ENCODE data around the gene PEX16. TPM values are rescaled to one million over a fixed set of nuclear protein-coding genes. Genes with fewer than 3 reads are reported as not detected.

PEX16 gene
- total RNA-seq, 1 experiment from 2014 or later: 17.0 TPM

- DNase-seq (ENCODE audit: extremely low read depth, low read depth): no peak
Measured at GRCh38 chr11:45881708-45882368, 35.8 kb downstream of the PEX16 start.

- DNase-seq (ENCODE audit: extremely low read depth, low read depth): no peak
Measured at GRCh38 chr11:45880772-45881570, 36.7 kb downstream of the PEX16 start.

GRCh38 chr11:45879803-45880686, 37.6 kb downstream of the PEX16 start:
- no peak for DNase-seq (ENCODE audit: extremely low read depth, low read depth)

DNA sequence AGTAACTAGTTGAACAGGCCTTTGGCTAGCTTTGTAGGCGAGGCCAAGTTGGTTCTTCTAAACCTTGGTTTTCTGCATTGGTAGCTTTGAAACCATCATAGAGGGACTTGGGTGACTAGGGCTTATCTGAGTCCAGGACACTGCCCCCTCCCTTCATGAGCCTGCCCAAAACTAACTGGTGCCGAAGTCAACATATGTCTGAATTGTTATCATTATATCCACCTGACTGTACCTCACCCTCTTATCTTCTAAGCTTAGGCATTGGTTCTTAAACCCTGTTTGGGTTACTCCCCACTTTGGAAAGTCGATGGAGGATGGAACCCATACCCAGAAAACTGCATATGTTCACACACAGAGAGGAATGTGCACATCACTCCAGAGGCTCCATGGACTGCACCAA, 39.8 kb downstream of the PEX16 start:
- DNase-seq (ENCODE audit: extremely low read depth, low read depth): no peak

- DNase-seq (ENCODE audit: extremely low read depth, low read depth): no peak
Measured at GRCh38 chr11:45877221-45877620, 40.5 kb downstream of the PEX16 start.

GRCh38 chr11:45876401-45876800, 41.3 kb downstream of the PEX16 start:
- no peak for DNase-seq (ENCODE audit: extremely low read depth, low read depth)

DNA sequence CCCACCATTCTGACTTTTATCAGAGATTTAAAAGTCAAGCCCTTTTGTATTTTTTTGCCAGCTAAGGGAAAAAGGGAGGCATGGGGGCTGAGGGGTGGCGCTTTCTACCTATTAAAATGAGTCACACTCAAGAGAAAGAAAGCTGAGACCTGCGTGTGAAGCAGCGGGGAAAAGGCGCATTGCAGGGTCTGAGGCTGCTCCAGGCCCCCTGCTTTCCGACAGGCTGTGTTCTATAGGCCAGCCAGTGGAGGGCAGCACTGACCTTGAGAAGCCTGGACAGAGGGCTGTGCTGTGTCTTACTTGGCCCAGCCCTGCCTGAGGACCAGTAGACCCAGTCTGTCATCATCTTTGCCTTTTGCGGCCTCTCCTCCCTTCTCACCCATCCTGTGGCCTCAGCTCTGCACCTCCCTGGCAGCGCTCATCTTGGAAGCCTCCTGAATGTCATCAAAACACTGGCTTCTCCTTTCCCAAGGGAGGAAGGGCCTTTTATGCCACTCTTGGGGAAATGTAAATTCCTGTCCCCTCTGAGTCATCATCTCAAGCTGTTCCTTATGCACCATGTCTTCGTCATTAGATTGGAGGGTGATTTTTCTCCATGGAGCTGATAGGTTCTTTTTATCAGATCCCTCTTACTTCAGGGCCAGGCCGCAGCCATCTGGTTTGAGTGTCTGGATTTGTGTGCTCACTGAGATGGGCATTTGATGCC, 44.9 kb downstream of the PEX16 start:
- DNase-seq (ENCODE audit: extremely low read depth, low read depth): peak; percentile 25

DNA sequence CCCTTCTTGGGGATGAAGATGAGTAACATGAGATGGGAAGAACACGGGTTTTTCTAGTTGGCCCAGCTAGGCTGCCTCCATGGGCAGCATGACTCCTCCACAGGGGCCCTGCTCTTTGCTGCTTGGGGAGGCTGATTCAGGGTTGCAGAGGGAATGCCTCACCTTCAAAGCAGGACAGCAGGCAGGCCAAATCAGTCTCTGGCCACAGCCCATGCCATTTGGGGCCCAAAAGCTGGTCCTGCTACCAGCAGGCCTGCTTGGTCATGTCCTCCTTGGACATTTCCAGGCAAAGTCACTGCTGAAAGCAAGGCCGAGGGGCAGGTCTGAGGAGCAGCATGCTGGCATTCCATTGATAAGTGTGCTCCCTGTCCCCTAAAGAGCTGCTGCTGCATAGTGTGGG, 46.0 kb downstream of the PEX16 start:
- DNase-seq (ENCODE audit: extremely low read depth, low read depth): no peak

- no peak for DNase-seq (ENCODE audit: extremely low read depth, low read depth)
Measured at GRCh38 chr11:45870706-45871105, 47.0 kb downstream of the PEX16 start.

DNA sequence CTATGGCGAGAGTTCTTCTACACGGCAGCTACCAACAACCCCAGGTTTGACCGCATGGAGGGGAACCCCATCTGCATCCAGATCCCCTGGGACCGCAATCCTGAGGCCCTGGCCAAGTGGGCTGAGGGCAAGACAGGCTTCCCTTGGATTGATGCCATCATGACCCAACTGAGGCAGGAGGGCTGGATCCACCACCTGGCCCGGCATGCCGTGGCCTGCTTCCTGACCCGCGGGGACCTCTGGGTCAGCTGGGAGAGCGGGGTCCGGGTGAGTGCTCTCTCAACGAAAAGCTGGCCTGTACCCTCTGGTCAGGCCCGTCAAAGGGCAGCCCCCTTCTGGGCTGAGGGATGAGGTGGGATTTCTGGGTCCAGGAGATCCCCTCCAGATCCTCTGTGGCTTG, 48.1 kb downstream of the PEX16 start:
- DNase-seq (ENCODE audit: extremely low read depth, low read depth): no peak

DNA sequence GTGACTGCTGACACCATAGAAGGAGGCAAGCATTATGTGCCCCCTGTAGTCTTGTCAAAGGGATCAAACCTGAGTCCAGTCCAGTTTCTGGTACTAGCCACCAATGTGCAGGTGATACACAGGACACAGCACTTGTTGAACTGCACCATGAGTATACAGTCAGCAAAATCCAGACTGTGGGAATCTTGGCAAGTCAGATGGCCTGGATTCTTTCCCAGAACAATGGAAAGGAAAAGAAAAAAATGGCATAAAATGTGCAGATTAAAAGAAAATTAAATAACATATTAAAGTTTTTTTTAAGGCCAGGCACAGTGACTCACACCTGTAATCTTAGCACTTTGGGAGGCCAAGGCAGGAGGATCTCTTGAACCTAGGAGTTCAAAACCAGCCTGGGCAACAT, 53.6 kb downstream of the PEX16 start:
- DNase-seq (ENCODE audit: extremely low read depth, low read depth): no peak

DNA sequence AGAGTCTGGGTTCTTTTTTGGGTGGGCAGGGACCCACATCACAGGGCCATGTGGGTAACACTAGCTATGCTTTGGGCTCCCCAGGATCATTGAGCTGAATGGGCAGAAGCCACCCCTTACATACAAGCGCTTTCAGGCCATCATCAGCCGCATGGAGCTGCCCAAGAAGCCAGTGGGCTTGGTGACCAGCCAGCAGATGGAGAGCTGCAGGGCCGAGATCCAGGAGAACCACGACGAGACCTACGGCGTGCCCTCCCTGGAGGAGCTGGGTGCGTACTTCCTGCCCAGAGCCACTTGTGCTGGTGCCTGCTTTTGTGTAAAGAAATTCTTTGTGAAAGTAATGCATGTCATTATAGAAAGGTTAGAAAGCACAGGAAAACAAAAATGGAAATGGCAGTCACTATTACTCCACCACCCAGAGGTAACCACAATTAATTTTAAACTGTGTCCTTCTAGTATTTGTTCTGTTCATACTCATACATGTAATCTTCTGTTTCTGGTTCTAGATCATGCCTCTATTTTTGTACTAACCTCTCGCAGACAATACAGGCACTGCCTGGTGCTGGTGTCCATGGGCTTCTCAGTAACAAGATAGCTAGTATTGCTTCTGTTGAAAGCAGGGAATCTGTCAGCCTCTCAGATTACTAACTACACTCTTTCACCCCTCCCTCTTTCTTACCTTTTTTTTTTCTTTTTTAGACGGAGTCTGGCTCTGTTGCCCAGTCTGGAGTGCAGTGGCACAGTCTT, 56.7 kb downstream of the PEX16 start:
- no peak for DNase-seq (ENCODE audit: extremely low read depth, low read depth)

DNA sequence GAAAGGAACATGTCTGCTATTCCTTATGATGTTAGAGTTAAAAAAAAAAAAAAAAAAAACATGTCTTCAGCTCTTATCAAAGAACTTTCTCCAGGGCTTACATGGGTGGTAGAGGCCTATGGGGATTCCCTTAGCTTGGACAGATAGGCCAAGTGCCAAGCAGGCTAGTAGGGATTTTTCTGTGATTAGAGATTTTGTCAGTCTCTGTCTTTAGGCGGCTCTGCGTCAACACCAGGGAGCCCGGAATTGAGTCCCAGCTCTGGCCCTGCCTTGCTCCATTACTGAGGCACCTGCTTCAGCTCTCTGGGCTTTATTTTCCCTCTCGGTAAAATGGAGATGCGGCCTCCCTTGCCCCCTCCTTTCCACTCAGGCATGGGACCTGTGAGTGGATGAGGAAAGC, 57.3 kb downstream of the PEX16 start:
- no peak for DNase-seq (ENCODE audit: extremely low read depth, low read depth)

Other genes starting within 250 kb of the PEX16 start
- 4.5 and 4.9 TPM in 2 replicates for gene SLC35C1, start 112.7 kb downstream of the PEX16 start, total RNA-seq (2014; rRNA removed; shearing (Covaris generic))
- 2.5 and 2.8 TPM in 2 replicates for gene CRY2, start 70.4 kb downstream of the PEX16 start, total RNA-seq (2014; rRNA removed; shearing (Covaris generic))
- 0.35 and 0.52 TPM in 2 replicates for gene MAPK8IP1, start 32.2 kb downstream of the PEX16 start, total RNA-seq (2014; rRNA removed; shearing (Covaris generic))
- 0.38 and 0.67 TPM in 2 replicates for gene FREY1, start 10.6 kb downstream of the PEX16 start, total RNA-seq (2014; rRNA removed; shearing (Covaris generic))
- gene LARGE2, start 4.8 kb upstream of the PEX16 start, total RNA-seq (2014; rRNA removed; shearing (Covaris generic)): 0.30 and 3.9 TPM in 2 replicates
- gene PHF21A, start 203.6 kb upstream of the PEX16 start, total RNA-seq (2014; rRNA removed; shearing (Covaris generic)): 12.6 and 16.1 TPM in 2 replicates

Data from NCI-H460 (cell line).